GM19455 (cell line): ENCODE data around the gene TBC1D22A.

Experiments used
- ATAC-seq: cut with Tn5 transposase; IDR thresholded peaks from one replicate; pipeline ENCODE4 v1.9.1; 2021; ENCODE audit not compliant: unreplicated experiment

Gene TBC1D22A

GRCh38 chr22:47220752-47221151 lies 458.3 kb downstream of the TBC1D22A start:
- no peak for ATAC-seq

- no peak for ATAC-seq
Measured at GRCh38 chr22:47221840-47222615, 459.6 kb downstream of the TBC1D22A start.
